Measurements from ENCODE around the gene TOB1. TPM values are rescaled to one million over a fixed set of nuclear protein-coding genes. Genes with fewer than 3 reads are reported as not detected.

TOB1 gene
- total and polyA plus RNA-seq, 9 of the 15 experiments (the other 6 are each of a cell fraction or from before 2014, with no cell fraction given): 4.8 to 63.7 (median 13.2) TPM

- no TSS peak for BruUV-seq (replicated peaks)
- peak overlapping the region; percentile 88 for H3K4me3 ChIP-seq
- no peaks in the 10 kb centered on the region for H3K9me3 ChIP-seq (replicated peaks; ENCODE audit: control insufficient read depth, insufficient read depth, low read depth, low read length)
- H3K36me3 ChIP-seq (ENCODE audit: control insufficient read depth, insufficient read depth, low read length): peaks cover 20% of the 10 kb centered on the region
- FAIRE-seq: no peak
- in situ Hi-C loops (cut with MboI) (loop anchor here (10.0 kb wide), 1 partner anchor 288 kb away; the partner anchor contains the start of gene NME1), intact Hi-C loops (cut with micrococcal nuclease) (loop anchor here (5.0 kb wide), 1 partner anchor 300 kb away; the partner anchor contains the start of gene NME2)
- H3K9me1 ChIP-seq (ENCODE audit: control insufficient read depth, insufficient read depth, low read length): no peaks in the 10 kb centered on the region
- under 1% methylated on average over 23 of the region's 28 CpGs for WGBS (ENCODE audit: insufficient coverage, low coverage, missing lambda C conversion rate)
- peaks cover 13 to 14% of the 10 kb centered on the region in 2 experiments; a peak in 4 of 5 replicates for H3K4me1 ChIP-seq (replicated peaks in 1 of 2; ENCODE audit: control insufficient read depth in 2 of 2, insufficient read depth in 2 of 2, low read length in 2 of 2)
- peaks cover 12% of the 10 kb centered on the region for H4K20me1 ChIP-seq (replicated peaks; ENCODE audit: control insufficient read depth, insufficient read depth, low read length)
- POLR2A ChIA-PET: interaction anchor here (0.6 to 7.7 kb wide), 30 partner anchors 8 to 530 kb away, joined by 3 to 207 read pairs (median 6); no protein-coding TSS in a partner anchor
- peak overlapping the region; percentile 96 for H3K4me2 ChIP-seq (ENCODE audit: insufficient read depth, low read length)
- H2AFZ ChIP-seq (ENCODE audit: low read depth, low read length): peak overlapping the region; percentile 94
- CTCF ChIA-PET (ENCODE audit: low intra/inter-chr PET ratio): interaction anchor here (1.5 kb wide), 1 partner anchor 89 kb away, joined by 5 read pairs; no protein-coding TSS in a partner anchor
- peak; percentile 32 for ATAC-seq
- H3K9ac ChIP-seq (ENCODE audit: insufficient read depth in 1 of 2, low read depth in 2 of 2, low read length in 2 of 2): peak overlapping the region; percentile 77 to 95
- peak in 3 of 4 experiments; percentile 33 to 74 (median 38) for DNase-seq (ENCODE audit: extremely low read depth in 1 of 4, low spot score in 3 of 4)
- H3K27me3 ChIP-seq (ENCODE audit: control insufficient read depth in 2 of 2, insufficient read depth in 2 of 2, low read length in 2 of 2): no peaks in the 10 kb centered on the region
- H3K79me2 ChIP-seq (ENCODE audit: control insufficient read depth, insufficient read depth, low read length): peaks cover 41% of the 10 kb centered on the region
- peak overlapping the region; percentile 88 for H3K27ac ChIP-seq (ENCODE audit: extremely low read depth, low read depth, low read length)
- TF ChIP-seq MTA2 (IDR thresholded peaks at IDR 0.05; ENCODE audit: low read depth) (no peak), ZNF316 (IDR thresholded peaks at IDR 0.05) (no peak), BMI1 (IDR thresholded peaks at IDR 0.05; ENCODE audit: low read length) (no peak), RFX5 (IDR thresholded peaks at IDR 0.05; ENCODE audit: low read depth, low read length) (no peak), STAT5B (CRISPR knock-in tag; IDR thresholded peaks at IDR 0.05) (no peak), IRF1 (CRISPR knock-in tag; IDR thresholded peaks at IDR 0.05; ENCODE audit: borderline replicate concordance) (0 out of 2 replicates have a peak, but pooled peaks have one; percentile 46), E2F6 (IDR thresholded peaks at IDR 0.05; ENCODE audit: borderline replicate concordance in 1 of 2, extremely low read depth in 1 of 2, insufficient read depth in 1 of 2, insufficient read length in 1 of 2, low read depth in 1 of 2, low read length in 1 of 2, poor library complexity in 1 of 2, severe bottlenecking in 1 of 2) (peak in 1 of 2 experiments; percentile 82), RERE (CRISPR knock-in tag; IDR thresholded peaks at IDR 0.05; ENCODE audit: borderline replicate concordance) (no peak), SLC30A9 (CRISPR knock-in tag; IDR thresholded peaks at IDR 0.05) (no peak), KLF10 (CRISPR knock-in tag; IDR thresholded peaks at IDR 0.05) (no peak), TRIM28 (IDR thresholded peaks at IDR 0.05) (no peak), PHTF2 (CRISPR knock-in tag; IDR thresholded peaks at IDR 0.05) (peak; percentile 57; the same call in 1 of the 2 replicates), ESRRA (IDR thresholded peaks at IDR 0.05; ENCODE audit: borderline replicate concordance, low read depth) (no peak), LARP7 (IDR thresholded peaks at IDR 0.05) (no peak), CBX3 (IDR thresholded peaks at IDR 0.05; ENCODE audit: borderline replicate concordance in 1 of 2, low read length in 2 of 2) (peak in 1 of 2 experiments; percentile 20; a peak in 1 of 3 replicates), ZNF263 (CRISPR knock-in tag; IDR thresholded peaks at IDR 0.05; ENCODE audit: borderline replicate concordance) (0 out of 2 replicates have a peak, but pooled peaks have one; percentile 38)
Observed at GRCh38 chr17:50866950-50867362, 802 bp upstream of the TOB1 start.

All from K562 (cell line).